NCI-H2227 (cell line): ENCODE data around the gene IL1B.

Experiments
- DNase-seq: peaks from one replicate; lab custom pipeline; 2025; ENCODE audit not compliant: unreplicated experiment; lab: John Stamatoyannopoulos, UW

The IL1B gene

GRCh38 chr2:112807233-112807807 is 29.3 kb downstream of the IL1B start:
- DNase-seq, result no peak

- DNase-seq, result no peak
These were observed 31.0 kb downstream of the IL1B start for GRCh38 chr2:112805542-112805941.

GRCh38 chr2:112803691-112804521 is 32.7 kb downstream of the IL1B start:
- no peak for DNase-seq

GRCh38 chr2:112800881-112801583 is 35.5 kb downstream of the IL1B start:
- DNase-seq, result no peak

GRCh38 chr2:112798979-112799975 is 37.3 kb downstream of the IL1B start:
- no peak for DNase-seq

GRCh38 chr2:112796486-112796885 is 40.1 kb downstream of the IL1B start:
- no peak for DNase-seq

GRCh38 chr2:112795774-112796173 is 40.8 kb downstream of the IL1B start:
- no peak for DNase-seq

GRCh38 chr2:112794841-112795240 is 41.7 kb downstream of the IL1B start:
- no peak for DNase-seq

- no peak for DNase-seq
These were observed 42.3 kb downstream of the IL1B start for GRCh38 chr2:112794131-112794733.

- no peak for DNase-seq
These were observed 43.1 kb downstream of the IL1B start for GRCh38 chr2:112793449-112793978.

GRCh38 chr2:112792419-112792818 is 44.2 kb downstream of the IL1B start:
- DNase-seq, result no peak

GRCh38 chr2:112791693-112792230 is 44.8 kb downstream of the IL1B start:
- DNase-seq, result no peak

- DNase-seq, result no peak
These were observed 45.6 kb downstream of the IL1B start for GRCh38 chr2:112791019-112791418.

- no peak for DNase-seq
These were observed 46.3 kb downstream of the IL1B start for GRCh38 chr2:112790305-112790704.

- DNase-seq, result no peak
These were observed 47.4 kb downstream of the IL1B start for GRCh38 chr2:112789186-112789585.

GRCh38 chr2:112788653-112789052 is 47.9 kb downstream of the IL1B start:
- DNase-seq, result no peak

- DNase-seq, result no peak
These were observed 48.7 kb downstream of the IL1B start for GRCh38 chr2:112787729-112788393.

GRCh38 chr2:112787294-112787693 is 49.3 kb downstream of the IL1B start:
- no peak for DNase-seq
